Measurements from ENCODE around the gene HOMER2. TPM values are rescaled to one million over a fixed set of nuclear protein-coding genes. Genes with fewer than 3 reads are reported as not detected.

The HOMER2 gene
- total and polyA plus RNA-seq, 11 donors, result 15.2 to 60.5 (median 36.9) TPM

DNA sequence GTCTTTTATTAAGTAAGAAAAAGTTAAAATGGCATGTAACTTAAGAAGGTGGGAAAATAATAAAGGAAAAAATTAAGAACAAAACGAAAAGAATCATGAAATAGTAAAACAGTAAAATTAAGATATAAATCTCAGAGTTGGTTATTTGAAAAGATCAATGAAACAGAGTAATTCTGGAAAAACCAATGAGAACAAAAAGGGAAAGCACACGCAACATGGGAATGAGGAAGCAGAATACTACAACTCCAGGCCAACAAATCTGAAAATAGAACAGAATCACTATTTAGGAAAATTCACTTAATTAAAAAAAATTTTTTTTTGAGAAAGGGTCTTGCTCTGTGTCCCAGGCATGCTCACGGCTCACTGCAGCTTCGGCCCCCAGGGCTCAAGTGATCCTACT, 112.4 kb downstream of the HOMER2 start:
- intact Hi-C loops (cut with DNase I), result no loop called here
- Histone ChIP-seq H3K4me1 (no peaks in the 10 kb centered on the region), H3K36me3 (peaks cover 0 to 38% (median 30%) of the 10 kb centered on the region in 9 donors), H3K4me3 (no peak overlapping the region), H3K27me3 (no peaks in the 10 kb centered on the region), H3K9me3 (peaks cover 0 to 11% (median 0%) of the 10 kb centered on the region in 12 donors), H3K27ac (no peak overlapping the region)
- ATAC-seq, result no peak
- TF ChIP-seq CTCF (IDR thresholded peaks at IDR 0.05) (no peak), POLR2A (IDR thresholded peaks at IDR 0.05) (no peak)
- no peak for DNase-seq
- 93 to 97% (median 94%) methylated on average over 4 of the region's 4 CpGs for WGBS, 4 donors

- no peak for DNase-seq
- peaks cover 0 to 48% (median 40%) of the 10 kb centered on the region in 9 donors for H3K36me3 ChIP-seq
- no peak overlapping the region for H3K27ac ChIP-seq
- H3K4me3 ChIP-seq, result no peak overlapping the region
- intact Hi-C loops (cut with DNase I), result loop anchor here in 1 of 10 donors (10.0 kb wide), 1 partner anchor 74 kb away; no protein-coding TSS in a partner anchor
- H3K27me3 ChIP-seq, result no peaks in the 10 kb centered on the region
- H3K4me1 ChIP-seq, result no peaks in the 10 kb centered on the region
- peaks cover 0 to 11% (median 0%) of the 10 kb centered on the region in 12 donors for H3K9me3 ChIP-seq
- ATAC-seq, result no peak
- TF ChIP-seq CTCF (IDR thresholded peaks at IDR 0.05) (no peak), POLR2A (IDR thresholded peaks at IDR 0.05) (no peak)
These were observed 113.4 kb downstream of the HOMER2 start for GRCh38 chr15:82839136-82839535.

DNA sequence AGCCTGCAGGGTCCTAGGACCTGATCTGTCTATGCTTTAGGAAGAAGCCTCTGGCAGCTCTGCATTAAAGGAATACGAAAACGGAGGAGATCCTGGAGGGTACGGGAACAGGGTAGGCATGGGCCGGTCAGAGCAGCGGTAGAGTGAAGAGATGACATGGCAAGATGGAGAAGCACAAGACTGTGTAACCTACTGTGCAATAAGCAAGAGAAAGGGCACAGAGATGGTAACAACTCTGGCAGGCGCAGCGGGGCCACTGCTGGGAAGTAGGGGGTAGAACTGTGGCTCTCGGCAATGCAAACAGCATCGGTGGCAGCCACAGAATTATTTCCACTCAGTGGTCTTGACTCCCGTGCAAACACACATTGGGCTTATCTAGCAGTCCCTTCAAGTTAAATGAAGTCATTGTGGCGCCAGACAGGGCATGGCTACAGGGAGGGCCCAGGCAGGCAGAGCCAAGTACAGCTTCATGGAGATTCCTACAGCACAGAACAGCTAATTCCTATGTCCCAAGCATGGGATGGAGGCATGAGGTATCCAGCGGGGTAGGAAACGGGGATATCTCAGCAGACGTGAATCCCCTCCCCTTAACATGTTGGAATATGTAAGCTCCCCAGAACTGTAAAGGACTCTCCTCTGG, 114.3 kb downstream of the HOMER2 start:
- WGBS, 4 donors, result 90 to 92% (median 91%) methylated on average over 14 of the region's 14 CpGs
- no peaks in the 10 kb centered on the region for H3K27me3 ChIP-seq
- H3K9me3 ChIP-seq, result peaks cover 0 to 5% (median 0%) of the 10 kb centered on the region in 12 donors
- intact Hi-C loops (cut with DNase I), result loop anchor here in 1 of 10 donors (10.0 kb wide), 1 partner anchor 73 kb away; no protein-coding TSS in a partner anchor
- H3K4me1 ChIP-seq, result peaks cover 0 to 1% (median 0%) of the 10 kb centered on the region in 12 donors
- TF ChIP-seq CTCF (IDR thresholded peaks at IDR 0.05) (no peak), POLR2A (IDR thresholded peaks at IDR 0.05) (no peak)
- no peak overlapping the region for H3K4me3 ChIP-seq
- no peak overlapping the region for H3K27ac ChIP-seq
- peaks cover 0 to 57% (median 50%) of the 10 kb centered on the region in 9 donors for H3K36me3 ChIP-seq
- ATAC-seq (peak in 2 of 4 donors; percentile 18 to 35), DNase-seq (no peak)

DNA sequence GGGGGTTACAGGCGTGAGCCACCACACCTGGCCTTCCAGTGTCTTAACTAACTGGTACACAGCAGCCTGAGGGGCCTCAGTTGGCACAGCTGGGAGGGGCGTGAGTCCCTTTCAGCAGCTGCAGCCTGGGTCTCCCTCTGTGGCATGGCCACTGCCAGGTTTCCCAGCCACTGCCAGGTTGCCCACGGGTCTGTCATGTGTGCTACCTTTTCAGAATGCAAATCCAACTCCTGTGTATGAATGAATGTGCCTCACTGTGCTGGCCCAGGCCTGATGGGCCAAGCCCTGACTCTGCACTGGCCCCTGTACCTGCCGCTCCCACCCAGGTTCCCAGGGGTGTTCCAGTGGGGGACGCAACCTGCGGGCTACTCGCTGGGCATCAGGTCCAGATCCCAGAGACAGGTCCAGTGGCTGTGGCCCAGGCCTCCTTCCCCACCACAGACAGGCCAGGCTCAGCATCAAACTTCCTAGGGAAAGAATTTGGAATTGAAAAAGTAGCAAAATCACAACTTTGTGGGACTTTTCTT, 117.1 kb downstream of the HOMER2 start:
- TF ChIP-seq CTCF (IDR thresholded peaks at IDR 0.05) (no peak), POLR2A (IDR thresholded peaks at IDR 0.05) (no peak)
- H3K36me3 ChIP-seq, result peaks cover 0 to 81% (median 77%) of the 10 kb centered on the region in 9 donors
- H3K27me3 ChIP-seq, result no peaks in the 10 kb centered on the region
- H3K9me3 ChIP-seq, result peaks cover 0 to 5% (median 0%) of the 10 kb centered on the region in 12 donors
- peaks cover 0 to 25% (median 0%) of the 10 kb centered on the region in 12 donors for H3K4me1 ChIP-seq
- ATAC-seq, result peak in 1 of 4 donors; percentile 31
- H3K27ac ChIP-seq, result no peak overlapping the region
- 93 to 98% (median 96%) methylated on average over 7 of the region's 7 CpGs for WGBS, 4 donors
- intact Hi-C loops (cut with DNase I), result loop anchor here in 1 of 10 donors (10.0 kb wide), 1 partner anchor 71 kb away; no protein-coding TSS in a partner anchor
- no peak for DNase-seq
- no peak overlapping the region for H3K4me3 ChIP-seq
